Measurements from ENCODE around the gene TUT4.

TUT4 gene

DNA sequence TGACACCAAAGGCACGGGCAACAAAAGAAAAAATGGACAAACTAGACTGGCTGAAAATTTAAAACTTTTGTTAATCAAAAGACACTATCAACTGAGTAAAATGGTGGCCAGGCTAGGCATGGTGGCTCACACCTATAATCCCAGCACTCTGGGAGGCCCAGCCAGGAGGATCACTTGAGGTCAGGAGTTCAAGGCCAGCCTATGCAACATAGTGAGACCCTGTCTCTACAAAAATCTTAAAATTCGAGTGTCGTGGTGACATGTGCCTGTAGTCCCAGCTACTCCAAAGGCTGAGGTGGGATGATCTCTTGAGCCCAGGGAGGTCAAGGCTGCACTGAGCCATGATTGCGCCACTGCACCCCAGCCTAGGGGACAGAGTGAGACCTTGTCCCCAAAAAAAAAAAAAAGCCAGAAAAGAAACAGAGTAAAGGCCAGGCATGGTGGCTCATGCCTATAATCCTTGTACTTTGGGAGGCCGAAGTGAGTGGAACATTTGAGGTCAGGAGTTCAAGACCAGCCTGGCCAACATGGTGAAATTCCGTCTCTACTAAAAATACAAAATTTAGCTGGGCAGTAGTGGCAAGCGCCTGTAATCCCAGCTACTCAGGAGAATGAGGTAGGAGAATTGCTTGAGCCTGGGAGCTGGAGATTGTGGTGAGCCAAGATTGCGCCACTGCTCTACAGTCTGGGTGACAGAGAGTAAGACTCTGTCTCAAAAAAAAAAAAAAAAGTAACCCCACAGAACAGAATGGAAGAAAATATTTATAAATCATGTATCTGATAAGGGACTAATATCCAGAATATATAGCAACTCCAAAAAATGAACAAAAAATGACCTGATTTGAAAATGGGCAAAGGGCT is 8.0 kb downstream of the TUT4 start:
- Histone ChIP-seq H3K4me3 (no peak overlapping the region), H3K27ac (no peak overlapping the region)

- no peak overlapping the region for H3K27ac ChIP-seq
- H3K4me3 ChIP-seq: no peak overlapping the region
Observed at GRCh38 chr1:52542085-52542688, 10.7 kb downstream of the TUT4 start.

DNA sequence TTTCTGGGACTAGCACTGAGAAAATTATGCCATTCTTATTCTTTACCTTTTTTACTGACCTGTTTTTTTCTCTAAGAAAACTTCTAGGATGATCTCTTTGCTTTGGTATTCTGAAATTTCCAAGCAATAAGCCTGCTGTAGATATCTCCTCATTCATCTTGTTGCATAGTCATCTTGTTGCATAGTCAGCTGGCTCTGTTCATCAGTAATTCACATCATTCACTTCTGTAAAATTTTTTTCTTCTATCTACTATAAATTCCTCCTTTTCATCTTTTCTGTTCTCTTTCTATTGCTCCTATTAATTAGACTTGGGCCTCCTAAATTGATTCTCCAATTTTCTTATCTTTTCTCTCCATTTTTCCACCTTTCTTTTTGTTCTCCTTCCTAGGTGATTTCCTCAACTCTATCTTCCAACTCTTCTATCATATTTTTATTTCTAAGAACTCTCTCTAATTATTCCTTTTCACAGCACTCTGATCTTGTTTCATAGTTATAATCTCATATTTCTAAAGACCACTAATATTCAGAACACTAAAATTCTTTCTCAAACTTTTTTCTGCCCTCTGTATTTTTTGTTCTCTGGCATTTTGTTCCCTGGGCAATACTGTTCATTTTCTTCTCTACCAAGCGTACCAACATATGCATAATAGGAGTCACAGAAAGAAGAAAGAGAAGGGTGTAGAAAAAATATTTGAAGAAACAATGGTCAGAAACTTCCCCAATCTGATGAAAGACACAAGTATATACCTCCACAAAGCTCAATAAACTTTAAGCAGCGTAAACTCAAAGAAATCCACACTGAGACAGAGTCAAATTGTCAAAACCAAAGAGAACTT is 17.7 kb downstream of the TUT4 start:
- Histone ChIP-seq H3K4me3 (no peak overlapping the region), H3K27ac (no peak overlapping the region)

GRCh38 chr1:52533713-52534112 is 19.2 kb downstream of the TUT4 start:
- H3K4me3 ChIP-seq: no peak overlapping the region
- H3K27ac ChIP-seq: no peak overlapping the region

GRCh38 chr1:52532731-52533327 is 20.1 kb downstream of the TUT4 start:
- H3K27ac ChIP-seq: no peak overlapping the region

DNA sequence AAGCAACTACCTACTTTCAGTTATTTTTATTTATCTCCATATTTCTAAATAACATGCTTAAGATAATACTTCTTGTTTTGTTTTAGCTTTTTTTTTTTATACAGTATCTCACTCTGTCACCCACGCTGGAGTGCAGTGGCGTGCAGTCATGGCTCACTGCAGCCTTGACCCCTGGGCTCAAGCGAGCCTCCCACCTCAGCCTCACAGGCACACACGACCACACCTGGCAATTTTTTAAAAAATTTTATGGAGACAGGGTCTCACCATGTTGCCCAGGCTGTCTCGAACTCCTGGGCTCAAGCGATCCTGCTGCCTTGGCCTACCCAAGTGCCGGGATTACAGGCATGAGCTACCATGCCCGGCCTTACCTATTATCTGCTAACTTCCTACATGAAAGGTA is 20.6 kb downstream of the TUT4 start:
- Histone ChIP-seq H3K27ac (no peak overlapping the region), H3K4me3 (no peak overlapping the region)

More at GRCh38 chr1:52532731-52533327, 20.1 kb downstream of the TUT4 start:
- H3K4me3 ChIP-seq: no peak overlapping the region

DNA sequence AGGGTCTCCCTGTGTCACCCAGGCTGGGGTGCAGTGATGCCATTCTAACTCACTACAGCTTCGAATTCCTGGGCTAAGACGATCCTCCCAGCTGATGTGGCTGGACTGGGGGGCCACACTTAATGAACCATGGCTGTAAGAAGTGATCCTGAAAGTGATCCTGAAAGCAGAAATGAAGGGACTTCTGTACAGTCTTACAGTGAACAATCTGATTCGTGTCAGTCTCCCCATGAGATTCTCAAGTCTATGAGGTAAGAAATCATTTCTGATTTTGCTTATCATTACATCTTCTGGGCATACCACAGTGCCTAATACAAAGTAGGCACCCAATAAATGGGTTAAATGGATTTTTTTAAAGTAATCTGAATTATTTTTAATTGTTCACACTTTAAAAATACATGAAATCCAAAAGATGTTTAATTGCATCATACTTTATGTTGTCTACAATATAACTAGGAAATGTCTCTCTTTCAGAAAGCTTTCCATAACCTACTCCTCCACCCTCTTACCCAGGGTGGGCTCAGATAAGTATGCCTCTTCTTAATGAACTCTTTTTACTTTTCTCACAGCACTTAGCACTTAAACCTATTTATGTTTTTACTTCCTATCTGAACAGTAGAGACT is 21.5 kb downstream of the TUT4 start:
- no peak overlapping the region for H3K4me3 ChIP-seq

DNA sequence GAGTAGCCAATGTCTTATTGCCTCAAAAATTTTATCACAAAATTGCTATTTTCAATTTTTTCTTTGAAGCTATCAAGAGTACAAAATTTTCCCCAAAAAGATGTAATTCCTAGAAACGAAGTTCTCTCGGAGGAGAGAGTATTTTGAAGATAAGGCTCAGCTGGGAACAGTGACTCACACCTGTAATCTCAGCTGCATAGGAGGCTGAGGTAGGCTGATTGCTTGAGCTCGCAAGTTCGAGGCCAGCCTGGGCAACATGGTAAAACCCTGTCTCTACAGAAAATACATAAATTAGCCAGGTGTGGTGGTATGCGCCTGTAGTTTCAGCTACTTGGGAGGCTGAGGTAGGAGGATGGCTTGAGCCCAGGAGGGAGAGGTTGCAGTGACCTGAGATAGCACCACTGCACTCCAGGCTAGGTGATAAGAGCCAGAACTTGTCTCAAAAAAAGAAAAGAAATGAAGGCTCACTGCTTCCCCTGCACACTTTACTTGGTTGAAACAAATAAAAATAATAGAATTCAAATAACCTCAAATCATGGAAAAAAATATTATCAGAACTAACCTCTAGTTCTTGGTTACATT is 22.2 kb downstream of the TUT4 start:
- no peak overlapping the region for H3K4me3 ChIP-seq

More for the DNA sequence above, 21.5 kb downstream of the TUT4 start:
- H3K27ac ChIP-seq: no peak overlapping the region

GRCh38 chr1:52523376-52523775 is 29.5 kb downstream of the TUT4 start:
- Histone ChIP-seq H3K4me3 (no peak overlapping the region), H3K27ac (no peak overlapping the region)

More for the DNA sequence above, 22.2 kb downstream of the TUT4 start:
- H3K27ac ChIP-seq: no peak overlapping the region

DNA sequence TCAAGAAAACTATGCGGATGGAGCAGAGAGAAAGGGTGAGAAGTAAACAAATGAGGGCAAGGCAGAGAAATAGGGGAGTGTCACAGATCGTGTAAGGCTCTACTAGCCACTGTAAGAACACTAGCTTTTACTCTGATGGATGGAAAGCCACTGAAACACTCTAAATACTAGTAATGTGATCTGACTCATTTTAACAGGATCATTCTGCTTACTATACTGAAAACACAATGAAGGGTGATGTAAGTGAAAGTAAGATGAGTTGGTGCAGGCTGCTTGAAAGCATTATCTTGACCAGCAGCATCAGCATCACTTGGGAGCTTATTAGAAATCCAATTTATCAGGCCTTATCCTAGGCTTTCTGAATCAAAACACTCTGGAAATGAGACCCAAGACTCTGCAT is 32.7 kb downstream of the TUT4 start:
- Histone ChIP-seq H3K27ac (no peak overlapping the region), H3K4me3 (no peak overlapping the region)

DNA sequence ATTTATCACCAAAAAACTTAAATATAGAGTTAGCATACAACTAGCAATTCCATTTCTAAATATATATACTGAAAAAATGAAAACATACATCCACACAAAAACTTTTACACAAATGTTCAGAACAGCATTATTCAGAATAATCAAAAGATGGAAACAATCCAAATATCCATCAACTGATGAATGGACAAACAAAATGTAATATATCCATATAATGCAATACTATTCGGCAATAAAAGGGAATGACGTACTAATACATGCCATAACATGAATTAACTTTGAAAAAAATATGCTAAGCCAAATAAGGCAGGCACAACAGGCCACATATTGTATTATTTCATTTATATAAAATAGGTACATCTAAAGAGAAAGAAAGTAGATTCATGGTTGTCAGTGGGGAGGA is 33.9 kb downstream of the TUT4 start:
- Histone ChIP-seq H3K4me3 (no peak overlapping the region), H3K27ac (no peak overlapping the region)

DNA sequence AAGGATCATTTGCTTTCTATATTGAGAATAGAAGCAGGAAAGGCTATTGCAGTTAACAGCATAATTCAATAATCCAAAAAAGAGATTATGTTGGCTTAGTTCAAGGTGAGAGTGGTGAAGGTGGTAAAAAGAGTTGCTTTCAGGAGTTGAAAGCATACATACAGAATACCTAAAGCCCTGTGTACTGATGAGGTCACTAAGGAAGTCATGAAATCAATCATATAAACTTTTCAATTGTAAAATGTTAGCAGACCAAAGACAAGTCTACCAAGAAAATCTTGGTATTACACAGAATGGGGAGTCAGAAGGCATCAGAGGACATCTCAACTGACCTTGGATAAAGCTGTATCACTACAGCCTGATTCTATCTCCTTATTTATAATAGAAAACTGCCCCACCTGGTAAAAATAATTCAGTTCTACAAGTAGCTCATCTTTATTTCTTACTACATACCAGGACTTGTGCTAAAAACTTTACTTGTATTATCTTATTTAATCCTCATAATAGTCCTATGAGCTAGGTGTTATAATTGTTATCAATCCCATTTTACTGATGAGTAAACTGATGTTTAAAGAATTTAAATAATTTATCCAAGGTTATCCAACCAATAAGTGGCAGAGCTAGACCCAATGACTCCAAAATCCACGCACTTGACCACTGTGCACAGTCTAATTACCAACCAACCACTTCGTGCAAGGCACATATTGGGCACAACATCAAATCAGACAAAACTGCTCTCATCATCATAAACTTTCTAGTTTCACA is 40.9 kb downstream of the TUT4 start:
- Histone ChIP-seq H3K4me3 (no peak overlapping the region), H3K27ac (no peak overlapping the region)

DNA sequence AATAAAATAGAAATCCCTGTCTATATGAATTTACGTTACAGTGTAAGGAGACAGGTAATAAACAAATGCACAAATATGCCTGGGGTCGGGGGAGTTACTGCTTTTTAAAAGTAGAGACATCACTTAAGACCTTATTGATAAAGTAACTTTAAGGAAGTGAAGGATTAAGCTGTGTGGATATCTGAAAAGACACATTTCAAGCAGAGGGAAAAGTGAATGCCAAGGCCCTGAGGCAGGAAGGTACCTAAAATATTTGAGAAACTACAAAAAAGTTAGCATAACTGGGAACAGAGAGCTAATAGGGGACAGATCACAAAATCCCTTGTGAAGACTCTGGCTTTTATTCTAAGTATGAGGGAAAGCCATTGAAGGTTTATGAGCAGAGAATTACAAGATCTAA is 41.5 kb downstream of the TUT4 start:
- Histone ChIP-seq H3K27ac (no peak overlapping the region), H3K4me3 (no peak overlapping the region)

DNA sequence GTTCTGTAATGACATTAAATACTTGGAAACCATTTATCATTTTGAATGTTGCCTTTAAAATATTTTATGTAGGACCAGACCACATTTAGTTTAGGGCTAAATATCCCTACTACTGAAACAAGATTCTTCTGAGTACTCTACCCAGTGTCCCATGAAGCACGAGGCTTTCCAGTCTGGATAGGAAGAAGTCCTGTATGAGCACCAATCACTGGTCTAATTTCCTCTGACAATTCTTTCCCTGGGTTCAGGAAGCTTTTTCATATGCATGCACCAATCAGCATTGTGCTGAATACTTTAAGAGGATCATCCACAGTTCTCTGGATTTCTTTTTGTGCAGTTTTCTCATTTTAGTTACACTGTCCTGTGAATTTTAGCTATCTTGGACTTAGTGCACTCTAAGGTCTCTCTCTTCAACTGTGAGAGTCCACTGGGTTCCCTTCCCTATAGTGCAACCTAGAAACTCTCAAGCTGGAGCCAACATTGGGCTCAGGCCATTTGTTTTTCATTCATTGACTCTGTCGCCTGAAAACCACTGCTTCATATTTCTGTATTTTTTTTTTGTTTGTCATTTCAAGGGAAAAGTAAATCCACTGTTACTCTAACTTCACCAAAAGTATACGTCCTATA is 45.9 kb downstream of the TUT4 start:
- Histone ChIP-seq H3K4me3 (no peak overlapping the region), H3K27ac (no peak overlapping the region)

DNA sequence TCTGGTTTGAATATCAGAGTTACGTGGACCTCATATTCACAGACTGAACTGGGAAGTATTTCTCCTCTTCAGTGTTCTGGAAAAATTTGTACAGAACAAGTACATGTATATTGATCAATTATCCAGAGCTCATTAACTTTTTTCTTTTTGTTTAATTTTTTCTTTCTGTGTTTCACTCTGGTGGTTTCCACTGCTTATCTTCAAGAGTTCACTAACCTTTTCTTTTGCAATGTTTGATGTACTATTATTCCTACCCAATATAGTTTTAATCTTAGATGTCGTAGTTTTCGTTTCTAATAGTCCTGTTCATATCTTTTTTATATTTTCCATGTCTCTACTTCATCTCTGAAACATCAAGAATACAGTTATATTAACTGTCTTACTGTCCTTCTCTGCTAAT is 46.5 kb downstream of the TUT4 start:
- H3K27ac ChIP-seq: no peak overlapping the region

DNA sequence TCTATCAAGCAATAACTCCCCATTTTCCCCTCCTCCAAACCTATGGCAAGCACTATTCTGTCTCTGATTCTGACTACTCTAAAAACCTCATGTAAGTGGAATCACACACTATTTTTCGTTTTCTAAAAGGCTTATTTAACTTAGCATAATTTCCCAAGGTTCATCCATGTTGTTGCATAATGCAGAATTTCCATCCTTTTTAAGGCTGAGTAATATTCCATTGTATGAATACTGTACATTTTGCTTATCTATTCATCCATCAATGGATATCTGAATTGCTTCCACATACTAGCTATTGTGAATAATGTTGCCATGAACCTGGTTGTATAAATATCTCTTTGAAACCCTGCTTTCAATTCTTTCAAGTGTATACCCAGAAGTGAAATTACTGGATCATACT is 48.2 kb downstream of the TUT4 start:
- Histone ChIP-seq H3K4me3 (no peak overlapping the region), H3K27ac (no peak overlapping the region)

More for the DNA sequence above, 46.5 kb downstream of the TUT4 start:
- H3K4me3 ChIP-seq: no peak overlapping the region

- Histone ChIP-seq H3K27ac (no peak overlapping the region), H3K4me3 (no peak overlapping the region)
Observed at GRCh38 chr1:52503706-52504105, 49.2 kb downstream of the TUT4 start.

GRCh38 chr1:52502789-52503188 is 50.1 kb downstream of the TUT4 start:
- Histone ChIP-seq H3K27ac (no peak overlapping the region), H3K4me3 (no peak overlapping the region)
